ENCODE results near the gene DUSP28.

GRCh38 chr2:240589375-240589774, 29.2 kb downstream of the DUSP28 start:
- TF ChIP-seq CTCF (IDR thresholded peaks at IDR 0.05) (no peak), EP300 (IDR thresholded peaks at IDR 0.05) (no peak), POLR2AphosphoS5 (IDR thresholded peaks at IDR 0.05) (no peak), POLR2A (IDR thresholded peaks at IDR 0.05) (no peak)

All from gastroesophageal sphincter (tissue), 3 donors.